Cortex of kidney (tissue), 1 donor: ENCODE measurements around the gene SCGN.

ENCODE experiments used
- DNase-seq: peaks from one replicate; lab custom pipeline; 2025; lab: John Stamatoyannopoulos, UW

Gene SCGN

GRCh38 chr6:25686856-25687255 lies 34.8 kb downstream of the SCGN start:
- no peak for DNase-seq

GRCh38 chr6:25689966-25690365 lies 38.0 kb downstream of the SCGN start:
- no peak for DNase-seq

- DNase-seq, result no peak
Measured at GRCh38 chr6:25691894-25692293, 39.9 kb downstream of the SCGN start.

GRCh38 chr6:25692472-25692871 lies 40.5 kb downstream of the SCGN start:
- DNase-seq, result no peak

GRCh38 chr6:25694366-25694765 lies 42.4 kb downstream of the SCGN start:
- no peak for DNase-seq

- no peak for DNase-seq
Measured at GRCh38 chr6:25695671-25696070, 43.7 kb downstream of the SCGN start.

- no peak for DNase-seq
Measured at GRCh38 chr6:25697537-25698340, 45.7 kb downstream of the SCGN start.

- DNase-seq, result no peak
Measured at GRCh38 chr6:25698631-25699030, 46.6 kb downstream of the SCGN start.

- DNase-seq, result no peak
Measured at GRCh38 chr6:25699649-25700048, 47.6 kb downstream of the SCGN start.

GRCh38 chr6:25700761-25701160 lies 48.7 kb downstream of the SCGN start:
- no peak for DNase-seq

- no peak for DNase-seq
Measured at GRCh38 chr6:25701807-25702206, 49.8 kb downstream of the SCGN start.

- no peak for DNase-seq
Measured at GRCh38 chr6:25703005-25703404, 51.0 kb downstream of the SCGN start.

GRCh38 chr6:25704001-25704400 lies 52.0 kb downstream of the SCGN start:
- no peak for DNase-seq

- no peak for DNase-seq
Measured at GRCh38 chr6:25706314-25707014, 54.4 kb downstream of the SCGN start.

- DNase-seq, result no peak
Measured at GRCh38 chr6:25709761-25710160, 57.7 kb downstream of the SCGN start.

GRCh38 chr6:25710287-25710686 lies 58.3 kb downstream of the SCGN start:
- DNase-seq, result no peak

GRCh38 chr6:25713824-25714223 lies 61.8 kb downstream of the SCGN start:
- DNase-seq, result no peak

- no peak for DNase-seq
Measured at GRCh38 chr6:25714765-25715164, 62.8 kb downstream of the SCGN start.

- DNase-seq, result no peak
Measured at GRCh38 chr6:25715794-25716193, 63.8 kb downstream of the SCGN start.

- DNase-seq, result no peak
Measured at GRCh38 chr6:25717866-25718740, 66.1 kb downstream of the SCGN start.

GRCh38 chr6:25726122-25726911 lies 74.3 kb downstream of the SCGN start:
- no peak for DNase-seq

GRCh38 chr6:25727028-25727427 lies 75.0 kb downstream of the SCGN start:
- no peak for DNase-seq
